GM06990 (cell line): ENCODE results near the gene HSD17B4.

ENCODE experiments used
- DNase-seq: peaks from one replicate; pipeline ENCODE4 v3.0.0-alpha.2; 2011; ENCODE audit not compliant: insufficient read length; ENCODE audit errors: extremely low read depth
- H3K27me3 ChIP-seq: replicated peaks from 2 replicates; pipeline ENCODE4 v1.6.0; 2011; ENCODE audit warnings: low read length; ENCODE audit not compliant: control insufficient read depth, insufficient read depth
- H3K36me3 ChIP-seq: 2 replicates; pipeline ENCODE4 v1.5.1; 2011; ENCODE audit warnings: low read length; ENCODE audit not compliant: control insufficient read depth, insufficient read depth
- H3K4me3 ChIP-seq: replicated peaks from 2 replicates; pipeline ENCODE4 v1.5.1; 2011; ENCODE audit warnings: low read depth, mild to moderate bottlenecking, control low read depth, low read length
- CTCF ChIP-seq: IDR thresholded peaks from 2 replicates; pipeline ENCODE4 v1.5.1; 2011; ENCODE audit warnings: low read length, control low read depth, mild to moderate bottlenecking, inconsistent platforms; ENCODE audit not compliant: insufficient read depth, poor library complexity, severe bottlenecking

The HSD17B4 gene

GRCh38 chr5:119524485-119524884 is 72.2 kb downstream of the HSD17B4 start:
- Histone ChIP-seq H3K36me3 (no peaks in the 10 kb centered on the region; the same call in 1 of the 2 replicates), H3K27me3 (no peaks in the 10 kb centered on the region)
- DNase-seq, result no peak

GRCh38 chr5:119527351-119527750 is 75.1 kb downstream of the HSD17B4 start:
- no peaks in the 10 kb centered on the region for H3K27me3 ChIP-seq
- no peak for TF ChIP-seq CTCF
- DNase-seq, result no peak
- no peaks in the 10 kb centered on the region; the same call in 1 of the 2 replicates for H3K36me3 ChIP-seq
- H3K4me3 ChIP-seq, result no peak overlapping the region

More at GRCh38 chr5:119524485-119524884, 72.2 kb downstream of the HSD17B4 start:
- no peak for TF ChIP-seq CTCF
- H3K4me3 ChIP-seq, result no peak overlapping the region

- no peak for DNase-seq
- H3K4me3 ChIP-seq, result no peak overlapping the region
- no peaks in the 10 kb centered on the region; the same call in 1 of the 2 replicates for H3K36me3 ChIP-seq
- no peak for TF ChIP-seq CTCF
- H3K27me3 ChIP-seq, result no peaks in the 10 kb centered on the region
These were observed 77.5 kb downstream of the HSD17B4 start for GRCh38 chr5:119529811-119530210.

- H3K27me3 ChIP-seq, result no peaks in the 10 kb centered on the region
- no peaks in the 10 kb centered on the region; the same call in 1 of the 2 replicates for H3K36me3 ChIP-seq
- DNase-seq, result no peak
- H3K4me3 ChIP-seq, result no peak overlapping the region
- TF ChIP-seq CTCF, result no peak
These were observed 80.3 kb downstream of the HSD17B4 start for GRCh38 chr5:119532637-119533036.

- no peak for TF ChIP-seq CTCF
- Histone ChIP-seq H3K4me3 (no peak overlapping the region), H3K27me3 (no peaks in the 10 kb centered on the region), H3K36me3 (no peaks in the 10 kb centered on the region)
- peak; percentile 71 for DNase-seq
These were observed 85.4 kb downstream of the HSD17B4 start for GRCh38 chr5:119537704-119538103.

- TF ChIP-seq CTCF, result no peak
- no peak for DNase-seq
These were observed 89.4 kb downstream of the HSD17B4 start for GRCh38 chr5:119541716-119542115.

More at GRCh38 chr5:119541716-119542115, 89.4 kb downstream of the HSD17B4 start:
- Histone ChIP-seq H3K4me3 (no peak overlapping the region), H3K27me3 (no peaks in the 10 kb centered on the region), H3K36me3 (no peaks in the 10 kb centered on the region)
